ENCODE results near the gene BAZ2A. TPM values are rescaled to one million over a fixed set of nuclear protein-coding genes. Genes with fewer than 3 reads are reported as not detected.

The BAZ2A gene
- polyA plus RNA-seq, 1 of the 3 experiments (the other 2 are of a cell fraction), result 32.4 TPM

DNA sequence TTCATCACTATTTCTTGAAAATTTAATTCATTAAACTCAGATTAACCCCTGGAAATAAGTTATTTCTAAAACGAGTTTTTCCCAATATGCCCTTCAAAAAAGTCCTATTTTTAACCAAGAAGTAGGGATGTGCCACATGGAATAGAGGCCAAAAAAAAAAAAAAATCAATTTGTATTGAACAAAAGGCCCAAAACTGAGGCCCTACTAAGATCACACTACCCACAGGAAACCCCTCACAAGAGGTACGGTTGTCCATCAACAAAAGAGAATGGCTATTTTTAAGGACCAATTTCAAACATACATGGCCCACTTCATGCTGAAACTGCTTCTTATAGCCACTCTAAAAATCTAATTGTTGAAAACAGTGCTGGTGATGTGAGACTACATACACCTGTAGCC is 7.5 kb upstream of the BAZ2A start:
- H3K9me3 ChIP-seq, result no peaks in the 10 kb centered on the region
- H4K20me1 ChIP-seq (ENCODE audit: insufficient read depth), result peaks cover 12% of the 10 kb centered on the region
- no peaks in the 10 kb centered on the region for H3K27me3 ChIP-seq (ENCODE audit: insufficient read depth)
- no peak for DNase-seq
- peak overlapping the region; percentile 61; the same call in 1 of the 2 replicates for H2AFZ ChIP-seq (ENCODE audit: low read depth)
- POLR2A ChIA-PET, result no interaction called here
- peaks cover 35 to 52% of the 10 kb centered on the region in 2 experiments for H3K36me3 ChIP-seq (replicated peaks in 1 of 2; ENCODE audit: control insufficient read depth in 1 of 2, insufficient read depth in 2 of 2, low read length in 1 of 2)
- peak overlapping the region; percentile 98; the same call in 1 of the 2 replicates for H3K4me2 ChIP-seq
- 54% methylated on average over 2 of the region's 2 CpGs for WGBS (ENCODE audit: low lambda C conversion rate)
- no peaks in the 10 kb centered on the region for H3K9me2 ChIP-seq
- H3K4me3 ChIP-seq (ENCODE audit: low read depth in 2 of 2, low read length in 1 of 2), result no peak overlapping the region
- H3F3A ChIP-seq (replicated peaks; ENCODE audit: insufficient read depth), result peaks cover 48% of the 10 kb centered on the region
- CTCF ChIA-PET, result no interaction called here
- peak overlapping the region; percentile 94 to 96 for H3K27ac ChIP-seq (ENCODE audit: low read depth in 2 of 2, low read length in 1 of 2)
- peaks cover 45% of the 10 kb centered on the region for H3K79me2 ChIP-seq (ENCODE audit: insufficient read depth)
- H3K4me1 ChIP-seq (ENCODE audit: control insufficient read depth in 1 of 2, insufficient read depth in 2 of 2, low read depth in 1 of 2, low read length in 1 of 2), result peaks cover 18 to 37% of the 10 kb centered on the region in 2 experiments
- peak overlapping the region; percentile 53; the same call in 1 of the 2 replicates for H3K9ac ChIP-seq
- TF ChIP-seq FOSL2 (IDR thresholded peaks at IDR 0.05; ENCODE audit: borderline replicate concordance, low read depth) (no peak), NFIC (IDR thresholded peaks at IDR 0.05; ENCODE audit: borderline replicate concordance) (no peak)
- TF ChIP-seq, protein P1, sequence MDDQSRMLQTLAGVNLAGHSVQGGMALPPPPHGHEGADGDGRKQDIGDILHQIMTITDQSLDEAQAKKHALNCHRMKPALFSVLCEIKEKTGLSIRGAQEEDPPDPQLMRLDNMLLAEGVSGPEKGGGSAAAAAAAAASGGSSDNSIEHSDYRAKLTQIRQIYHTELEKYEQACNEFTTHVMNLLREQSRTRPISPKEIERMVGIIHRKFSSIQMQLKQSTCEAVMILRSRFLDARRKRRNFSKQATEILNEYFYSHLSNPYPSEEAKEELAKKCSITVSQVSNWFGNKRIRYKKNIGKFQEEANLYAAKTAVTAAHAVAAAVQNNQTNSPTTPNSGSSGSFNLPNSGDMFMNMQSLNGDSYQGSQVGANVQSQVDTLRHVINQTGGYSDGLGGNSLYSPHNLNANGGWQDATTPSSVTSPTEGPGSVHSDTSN (IDR thresholded peaks at IDR 0.05), result no peak
- TF ChIP-seq, protein P2, sequence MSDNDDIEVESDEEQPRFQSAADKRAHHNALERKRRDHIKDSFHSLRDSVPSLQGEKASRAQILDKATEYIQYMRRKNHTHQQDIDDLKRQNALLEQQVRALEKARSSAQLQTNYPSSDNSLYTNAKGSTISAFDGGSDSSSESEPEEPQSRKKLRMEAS (IDR thresholded peaks at IDR 0.05; ENCODE audit: low read depth), result no peak
- TF ChIP-seq, protein P3, sequence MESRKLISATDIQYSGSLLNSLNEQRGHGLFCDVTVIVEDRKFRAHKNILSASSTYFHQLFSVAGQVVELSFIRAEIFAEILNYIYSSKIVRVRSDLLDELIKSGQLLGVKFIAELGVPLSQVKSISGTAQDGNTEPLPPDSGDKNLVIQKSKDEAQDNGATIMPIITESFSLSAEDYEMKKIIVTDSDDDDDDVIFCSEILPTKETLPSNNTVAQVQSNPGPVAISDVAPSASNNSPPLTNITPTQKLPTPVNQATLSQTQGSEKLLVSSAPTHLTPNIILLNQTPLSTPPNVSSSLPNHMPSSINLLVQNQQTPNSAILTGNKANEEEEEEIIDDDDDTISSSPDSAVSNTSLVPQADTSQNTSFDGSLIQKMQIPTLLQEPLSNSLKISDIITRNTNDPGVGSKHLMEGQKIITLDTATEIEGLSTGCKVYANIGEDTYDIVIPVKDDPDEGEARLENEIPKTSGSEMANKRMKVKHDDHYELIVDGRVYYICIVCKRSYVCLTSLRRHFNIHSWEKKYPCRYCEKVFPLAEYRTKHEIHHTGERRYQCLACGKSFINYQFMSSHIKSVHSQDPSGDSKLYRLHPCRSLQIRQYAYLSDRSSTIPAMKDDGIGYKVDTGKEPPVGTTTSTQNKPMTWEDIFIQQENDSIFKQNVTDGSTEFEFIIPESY (IDR thresholded peaks at IDR 0.05; ENCODE audit: borderline replicate concordance, low read depth), result no peak

DNA sequence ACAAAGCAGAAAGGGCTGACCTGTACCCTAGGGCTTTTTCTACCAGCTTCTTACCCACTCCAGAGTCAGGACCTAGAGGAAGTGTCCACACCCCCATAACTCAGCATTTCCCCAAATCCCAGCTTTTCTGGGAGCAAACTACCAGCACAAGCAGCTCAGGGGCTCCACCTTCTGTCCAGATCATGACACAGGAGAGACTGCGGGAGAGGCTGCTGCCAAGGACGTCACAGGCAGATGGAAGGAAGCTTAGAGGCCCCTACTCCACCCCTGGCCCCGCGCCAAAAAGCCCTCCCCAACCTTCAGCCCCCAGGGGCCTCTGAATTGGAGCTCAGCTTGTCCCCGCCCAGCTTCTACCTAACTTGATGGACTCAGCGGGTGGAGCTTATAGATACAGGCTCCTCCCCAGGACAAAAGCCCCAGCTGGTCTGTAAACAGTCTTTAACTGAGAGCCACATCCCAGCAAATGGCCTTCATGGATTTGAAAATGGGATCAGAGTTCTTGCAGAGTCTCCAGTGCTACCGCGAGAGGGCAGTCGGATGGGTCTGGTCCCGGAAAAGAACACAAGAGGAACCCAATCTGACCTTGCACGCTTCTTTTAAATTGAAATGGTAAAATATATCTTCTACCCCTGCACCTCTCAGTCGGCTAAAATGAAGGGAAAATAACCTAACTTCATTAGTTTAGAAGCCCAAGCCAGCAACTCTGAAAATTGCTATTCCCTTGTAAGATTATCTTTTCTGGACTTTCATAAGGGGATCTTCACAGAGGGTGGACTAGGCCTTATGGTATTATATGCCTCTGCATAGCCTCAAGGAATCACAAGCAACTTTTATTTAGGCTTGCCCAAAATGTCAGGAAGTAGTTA is 6.8 kb upstream of the BAZ2A start:
- Histone ChIP-seq H3K79me2 (ENCODE audit: insufficient read depth) (peaks cover 45% of the 10 kb centered on the region), H3K9me2 (no peaks in the 10 kb centered on the region), H2AFZ (ENCODE audit: low read depth) (peak overlapping the region; percentile 77), H3K36me3 (replicated peaks in 1 of 2; ENCODE audit: control insufficient read depth in 1 of 2, insufficient read depth in 2 of 2, low read length in 1 of 2) (peaks cover 30 to 45% of the 10 kb centered on the region in 2 experiments), H3K9me3 (no peaks in the 10 kb centered on the region), H4K20me1 (ENCODE audit: insufficient read depth) (peaks cover 18% of the 10 kb centered on the region), H3K4me3 (ENCODE audit: low read depth in 2 of 2, low read length in 1 of 2) (peak overlapping the region; percentile 90 to 95), H3K4me2 (peak overlapping the region; percentile 98), H3K27me3 (ENCODE audit: insufficient read depth) (no peaks in the 10 kb centered on the region), H3F3A (replicated peaks; ENCODE audit: insufficient read depth) (peaks cover 51% of the 10 kb centered on the region), H3K27ac (ENCODE audit: low read depth in 2 of 2, low read length in 1 of 2) (peak overlapping the region; percentile 94 to 96), H3K4me1 (ENCODE audit: control insufficient read depth in 1 of 2, insufficient read depth in 2 of 2, low read depth in 1 of 2, low read length in 1 of 2) (peaks cover 25 to 44% of the 10 kb centered on the region in 2 experiments), H3K9ac (peak overlapping the region; percentile 75)
- POLR2A ChIA-PET, result interaction anchor here (0.5 to 2.0 kb wide), 9 partner anchors 9 to 277 kb away, joined by 3 to 25 read pairs (median 4); partner anchors contain the start of genes ATP5F1B, NACA, PTGES3 and RBMS2
- DNase-seq, result peak; percentile 92
- 2% methylated on average over 10 of the region's 12 CpGs for WGBS (ENCODE audit: low lambda C conversion rate)
- CTCF ChIA-PET, result interaction anchor here (0.6 to 3.7 kb wide), 53 partner anchors 8 to 570 kb away, joined by 3 to 54 read pairs (median 4); partner anchors contain the start of genes ATP5F1B, NACA, PRIM1 and RBMS2
- TF ChIP-seq, protein P4, sequence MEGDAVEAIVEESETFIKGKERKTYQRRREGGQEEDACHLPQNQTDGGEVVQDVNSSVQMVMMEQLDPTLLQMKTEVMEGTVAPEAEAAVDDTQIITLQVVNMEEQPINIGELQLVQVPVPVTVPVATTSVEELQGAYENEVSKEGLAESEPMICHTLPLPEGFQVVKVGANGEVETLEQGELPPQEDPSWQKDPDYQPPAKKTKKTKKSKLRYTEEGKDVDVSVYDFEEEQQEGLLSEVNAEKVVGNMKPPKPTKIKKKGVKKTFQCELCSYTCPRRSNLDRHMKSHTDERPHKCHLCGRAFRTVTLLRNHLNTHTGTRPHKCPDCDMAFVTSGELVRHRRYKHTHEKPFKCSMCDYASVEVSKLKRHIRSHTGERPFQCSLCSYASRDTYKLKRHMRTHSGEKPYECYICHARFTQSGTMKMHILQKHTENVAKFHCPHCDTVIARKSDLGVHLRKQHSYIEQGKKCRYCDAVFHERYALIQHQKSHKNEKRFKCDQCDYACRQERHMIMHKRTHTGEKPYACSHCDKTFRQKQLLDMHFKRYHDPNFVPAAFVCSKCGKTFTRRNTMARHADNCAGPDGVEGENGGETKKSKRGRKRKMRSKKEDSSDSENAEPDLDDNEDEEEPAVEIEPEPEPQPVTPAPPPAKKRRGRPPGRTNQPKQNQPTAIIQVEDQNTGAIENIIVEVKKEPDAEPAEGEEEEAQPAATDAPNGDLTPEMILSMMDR (IDR thresholded peaks at IDR 0.05), result peak; percentile 75
- TF ChIP-seq MXI1 (IDR thresholded peaks at IDR 0.05; ENCODE audit: low read depth, low read length) (peak; percentile 51; the same call in 1 of the 2 replicates), SIN3A (IDR thresholded peaks at IDR 0.05; ENCODE audit: borderline replicate concordance, low read depth, low read length) (peak; percentile 95), RCOR1 (IDR thresholded peaks at IDR 0.05; ENCODE audit: low read length) (peak; percentile 56; the same call in 1 of the 2 replicates)
- TF ChIP-seq, protein P5, sequence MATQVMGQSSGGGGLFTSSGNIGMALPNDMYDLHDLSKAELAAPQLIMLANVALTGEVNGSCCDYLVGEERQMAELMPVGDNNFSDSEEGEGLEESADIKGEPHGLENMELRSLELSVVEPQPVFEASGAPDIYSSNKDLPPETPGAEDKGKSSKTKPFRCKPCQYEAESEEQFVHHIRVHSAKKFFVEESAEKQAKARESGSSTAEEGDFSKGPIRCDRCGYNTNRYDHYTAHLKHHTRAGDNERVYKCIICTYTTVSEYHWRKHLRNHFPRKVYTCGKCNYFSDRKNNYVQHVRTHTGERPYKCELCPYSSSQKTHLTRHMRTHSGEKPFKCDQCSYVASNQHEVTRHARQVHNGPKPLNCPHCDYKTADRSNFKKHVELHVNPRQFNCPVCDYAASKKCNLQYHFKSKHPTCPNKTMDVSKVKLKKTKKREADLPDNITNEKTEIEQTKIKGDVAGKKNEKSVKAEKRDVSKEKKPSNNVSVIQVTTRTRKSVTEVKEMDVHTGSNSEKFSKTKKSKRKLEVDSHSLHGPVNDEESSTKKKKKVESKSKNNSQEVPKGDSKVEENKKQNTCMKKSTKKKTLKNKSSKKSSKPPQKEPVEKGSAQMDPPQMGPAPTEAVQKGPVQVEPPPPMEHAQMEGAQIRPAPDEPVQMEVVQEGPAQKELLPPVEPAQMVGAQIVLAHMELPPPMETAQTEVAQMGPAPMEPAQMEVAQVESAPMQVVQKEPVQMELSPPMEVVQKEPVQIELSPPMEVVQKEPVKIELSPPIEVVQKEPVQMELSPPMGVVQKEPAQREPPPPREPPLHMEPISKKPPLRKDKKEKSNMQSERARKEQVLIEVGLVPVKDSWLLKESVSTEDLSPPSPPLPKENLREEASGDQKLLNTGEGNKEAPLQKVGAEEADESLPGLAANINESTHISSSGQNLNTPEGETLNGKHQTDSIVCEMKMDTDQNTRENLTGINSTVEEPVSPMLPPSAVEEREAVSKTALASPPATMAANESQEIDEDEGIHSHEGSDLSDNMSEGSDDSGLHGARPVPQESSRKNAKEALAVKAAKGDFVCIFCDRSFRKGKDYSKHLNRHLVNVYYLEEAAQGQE (IDR thresholded peaks at IDR 0.05; ENCODE audit: low read depth, low read length), result no peak; the same call in 1 of the 2 replicates
- TF ChIP-seq, protein P1 (IDR thresholded peaks at IDR 0.05), result peak; percentile 72
